AG10803 (cell line): ENCODE data around the gene GYPC.
"Not testable (repeated sequence)": the region's sequence is repeated elsewhere in the genome, so short reads cannot be mapped to it uniquely, and the experiment has no call there.

Experiments used
- DNase-seq: peaks from one replicate; pipeline ENCODE4 v3.0.0; 2010; ENCODE audit warnings: low read depth
- H3K4me3 ChIP-seq: 2 replicates; pipeline ENCODE4 v1.5.1; 2011; ENCODE audit warnings: mild to moderate bottlenecking, low read length, control low read depth
- CTCF ChIP-seq: conservative IDR thresholded peaks from 2 replicates; pipeline ENCODE4 v1.5.1; 2011; ENCODE audit warnings: mild to moderate bottlenecking, low read length, control low read depth, inconsistent platforms

Gene GYPC

GRCh38 chr2:126643431-126643830 is 12.5 kb upstream of the GYPC start:
- no peak for DNase-seq
- no peak for TF ChIP-seq CTCF
- H3K4me3 ChIP-seq = no peak overlapping the region

- no peak overlapping the region for H3K4me3 ChIP-seq
- DNase-seq = no peak
- no peak for TF ChIP-seq CTCF
Measured at GRCh38 chr2:126643972-126644371, 12.0 kb upstream of the GYPC start.

- DNase-seq = no peak
- no peak overlapping the region for H3K4me3 ChIP-seq
- TF ChIP-seq CTCF = no peak
Measured at GRCh38 chr2:126644630-126645191, 11.2 kb upstream of the GYPC start.

GRCh38 chr2:126645211-126645618 is 10.7 kb upstream of the GYPC start:
- H3K4me3 ChIP-seq = no peak overlapping the region
- DNase-seq = no peak
- TF ChIP-seq CTCF = no peak

GRCh38 chr2:126646026-126646425 is 9.9 kb upstream of the GYPC start:
- no peak for TF ChIP-seq CTCF
- no peak for DNase-seq
- no peak overlapping the region for H3K4me3 ChIP-seq

GRCh38 chr2:126647714-126648344 is 8.1 kb upstream of the GYPC start:
- DNase-seq = peak; percentile 9

GRCh38 chr2:126648345-126648786 is 7.6 kb upstream of the GYPC start:
- H3K4me3 ChIP-seq, DNase-seq: not testable (repeated sequence)

More at GRCh38 chr2:126647714-126648344, 8.1 kb upstream of the GYPC start:
- H3K4me3 ChIP-seq = not testable (repeated sequence)

- no peak for DNase-seq
- no peak overlapping the region for H3K4me3 ChIP-seq
- no peak for TF ChIP-seq CTCF
Measured at GRCh38 chr2:126649101-126649500, 6.9 kb upstream of the GYPC start.
